PC-9 (cell line): ENCODE measurements around the gene RTN4RL1. TPM values are rescaled to one million over a fixed set of nuclear protein-coding genes. Genes with fewer than 3 reads are reported as not detected.

Experiments
- BruUV-seq: library from RNA; stranded (reverse); fragments of 400-500 nt; replicated peaks from 2 replicates; lab custom pipeline; 2021; lab: Mats Ljungman, UMichigan
- CTCF ChIA-PET: fragments of 300-600 bp; sonication (Branson Sonifier 250); formaldehyde crosslinking; loops from one replicate; lab custom pipeline; 2022; ENCODE audit warnings: antibody characterized with exemption; lab: Charles Lee
- POLR2A ChIA-PET: fragments of 300-600 bp; sonication (Branson Sonifier 250); formaldehyde crosslinking; loops from one replicate; lab custom pipeline; 2022; ENCODE audit warnings: antibody characterized with exemption; ENCODE audit not compliant: unreplicated experiment; lab: Charles Lee
- DNase-seq, 2 experiments: peaks; one replicate each; pipeline versions ENCODE4 v3.0.0 to v3.0.0-alpha.2; 2015 to 2022; ENCODE audit warnings: mixed read lengths in 1 of 2
- H2AFZ ChIP-seq: fragments of 200-600 bp; sonication (generic); 2 replicates; pipeline ENCODE4 v1.8.1; 2017; ENCODE audit warnings: antibody characterized with exemption
- H3F3A ChIP-seq: fragments of 200-600 bp; sonication (generic); 2 replicates; pipeline ENCODE4 v1.8.1; 2017; ENCODE audit warnings: antibody characterized with exemption, mild to moderate bottlenecking, low read depth; ENCODE audit not compliant: insufficient read depth
- H3K27ac ChIP-seq: fragments of 200-600 bp; sonication (generic); 2 replicates; pipeline ENCODE4 v1.6.1; 2016; ENCODE audit warnings: mixed run types
- H3K27me3 ChIP-seq: fragments of 200-600 bp; sonication (generic); 2 replicates; pipeline ENCODE4 v1.6.1; 2016; ENCODE audit warnings: low read depth, mixed run types; ENCODE audit not compliant: insufficient read depth
- H3K36me3 ChIP-seq: fragments of 200-600 bp; sonication (generic); 2 replicates; pipeline ENCODE4 v1.6.1; 2016; ENCODE audit warnings: low read depth, mixed run types
- H3K4me1 ChIP-seq: fragments of 200-600 bp; sonication (generic); replicated peaks from 2 replicates; pipeline ENCODE4 v1.6.1; 2016; ENCODE audit warnings: mixed run types; ENCODE audit not compliant: insufficient read depth
- H3K4me2 ChIP-seq: fragments of 200-600 bp; sonication (generic); 2 replicates; pipeline ENCODE4 v1.6.1; 2017; ENCODE audit warnings: mixed run types
- H3K4me3 ChIP-seq: fragments of 200-600 bp; sonication (generic); 2 replicates; pipeline ENCODE4 v1.6.1; 2016; ENCODE audit warnings: mixed run types
- H3K79me2 ChIP-seq: fragments of 200-600 bp; sonication (generic); 2 replicates; pipeline ENCODE4 v1.6.1; 2017; ENCODE audit warnings: low read depth, mixed run types
- H3K9me2 ChIP-seq: fragments of 200-600 bp; sonication (generic); 2 replicates; pipeline ENCODE4 v1.8.1; 2017; ENCODE audit warnings: mild to moderate bottlenecking; ENCODE audit not compliant: insufficient read depth
- H3K9me3 ChIP-seq: fragments of 200-600 bp; sonication (generic); 2 replicates; pipeline ENCODE4 v1.8.1; 2016; ENCODE audit warnings: low read depth; ENCODE audit not compliant: insufficient read depth
- H4K20me1 ChIP-seq: fragments of 200-600 bp; sonication (generic); 2 replicates; pipeline ENCODE4 v1.8.1; 2017; ENCODE audit not compliant: insufficient read depth
- EZH2 ChIP-seq: fragments of 200-600 bp; sonication (generic); IDR thresholded peaks from 2 replicates; pipeline ENCODE4 v1.8.0; 2017; ENCODE audit warnings: antibody characterized with exemption, low read depth
- intact Hi-C: fragments of 100-400 bp; cut with micrococcal nuclease; formaldehyde crosslinking; loops from one replicate; pipeline ENCODE4 v1.10.0; 2022; ENCODE audit not compliant: unreplicated experiment
- total RNA-seq: library from RNA; stranded (reverse); gene quantifications from 2 replicates; pipeline ENCODE4 v1.2.3, GENCODE V29; 2021
- TF ChIP-seq, protein P1 (sequence below): fragments of 200-600 bp; sonication (generic); conservative IDR thresholded peaks from 2 replicates; pipeline ENCODE4 v1.6.1; 2017; ENCODE audit warnings: mixed run types, antibody characterized with exemption, mild to moderate bottlenecking, moderate library complexity

The RTN4RL1 gene
- total RNA-seq, 1 experiment from 2014 or later, result 0.13 TPM

DNA sequence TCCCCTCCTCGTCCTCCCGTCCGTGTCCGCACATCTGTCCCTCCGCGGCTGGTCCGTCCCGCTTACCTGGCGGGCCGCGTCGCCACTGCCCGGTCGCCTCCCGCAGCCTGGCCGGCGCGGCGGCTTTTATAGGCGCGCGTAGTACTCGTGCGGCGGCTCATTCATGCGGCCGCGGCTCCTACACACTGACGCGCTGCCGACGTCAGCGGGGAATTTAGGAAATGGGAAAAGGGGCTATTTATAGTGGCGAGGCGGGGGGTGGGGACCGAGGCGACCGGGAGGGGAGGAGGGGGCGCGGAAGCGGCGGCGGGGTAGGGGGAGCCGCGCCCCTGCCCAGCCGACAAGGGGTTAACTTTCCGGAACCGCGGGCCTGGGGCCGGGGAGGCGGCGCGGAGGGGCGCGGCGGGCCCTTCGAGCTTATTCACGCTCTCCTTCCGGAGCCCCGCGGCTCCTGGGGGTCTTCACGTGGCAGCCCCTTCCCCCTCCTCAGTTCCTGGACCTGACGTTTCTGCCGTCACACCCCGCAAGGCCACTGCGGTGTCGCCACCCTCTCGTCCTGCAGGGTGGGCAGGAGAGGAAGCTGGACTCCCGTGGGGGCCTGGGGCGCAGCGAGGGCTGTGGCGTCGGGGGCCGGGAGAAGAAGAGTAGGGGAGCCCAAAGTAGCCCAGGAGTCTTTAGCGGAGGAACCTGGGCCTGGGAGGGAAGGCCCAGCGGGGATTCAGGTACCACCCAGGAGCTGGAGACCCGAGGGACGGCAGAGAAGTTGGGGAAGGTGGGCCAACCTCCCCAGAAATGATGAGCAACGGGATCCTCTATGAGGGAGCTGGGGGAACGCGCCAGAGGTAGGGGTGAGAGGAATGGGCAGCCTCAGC lies 26.2 kb upstream of the RTN4RL1 start:
- H3K4me2 ChIP-seq, result peak overlapping the region; percentile 87
- H2AFZ ChIP-seq, result no peak overlapping the region
- peaks cover 12% of the 10 kb centered on the region for H3K27me3 ChIP-seq
- intact Hi-C loops, result loop anchor here (5.0 kb wide), 3 partner anchors 231 to 351 kb away; partner anchors contain the start of gene MNT
- H3F3A ChIP-seq, result peaks cover 14% of the 10 kb centered on the region
- no peak for DNase-seq
- H3K27ac ChIP-seq, result no peak overlapping the region
- H3K9me2 ChIP-seq, result no peaks in the 10 kb centered on the region
- ChIA-PET CTCF (interaction anchor here (0.5 to 0.6 kb wide), 5 partner anchors 23 to 334 kb away, joined by 3 to 11 read pairs (median 4); no protein-coding TSS in a partner anchor), POLR2A (interaction anchor here (0.6 to 0.7 kb wide), 2 partner anchors 253 to 340 kb away, joined by 4 to 7 read pairs; partner anchors contain the start of gene SRR)
- peaks cover 14% of the 10 kb centered on the region for H3K4me1 ChIP-seq
- H3K4me3 ChIP-seq, result peak overlapping the region; percentile 64; the same call in 1 of the 2 replicates
- no peak for TF ChIP-seq EZH2
- TF ChIP-seq, protein P1, sequence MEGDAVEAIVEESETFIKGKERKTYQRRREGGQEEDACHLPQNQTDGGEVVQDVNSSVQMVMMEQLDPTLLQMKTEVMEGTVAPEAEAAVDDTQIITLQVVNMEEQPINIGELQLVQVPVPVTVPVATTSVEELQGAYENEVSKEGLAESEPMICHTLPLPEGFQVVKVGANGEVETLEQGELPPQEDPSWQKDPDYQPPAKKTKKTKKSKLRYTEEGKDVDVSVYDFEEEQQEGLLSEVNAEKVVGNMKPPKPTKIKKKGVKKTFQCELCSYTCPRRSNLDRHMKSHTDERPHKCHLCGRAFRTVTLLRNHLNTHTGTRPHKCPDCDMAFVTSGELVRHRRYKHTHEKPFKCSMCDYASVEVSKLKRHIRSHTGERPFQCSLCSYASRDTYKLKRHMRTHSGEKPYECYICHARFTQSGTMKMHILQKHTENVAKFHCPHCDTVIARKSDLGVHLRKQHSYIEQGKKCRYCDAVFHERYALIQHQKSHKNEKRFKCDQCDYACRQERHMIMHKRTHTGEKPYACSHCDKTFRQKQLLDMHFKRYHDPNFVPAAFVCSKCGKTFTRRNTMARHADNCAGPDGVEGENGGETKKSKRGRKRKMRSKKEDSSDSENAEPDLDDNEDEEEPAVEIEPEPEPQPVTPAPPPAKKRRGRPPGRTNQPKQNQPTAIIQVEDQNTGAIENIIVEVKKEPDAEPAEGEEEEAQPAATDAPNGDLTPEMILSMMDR, result no peak
- no peaks in the 10 kb centered on the region for H3K9me3 ChIP-seq
- H3K36me3 ChIP-seq, result no peaks in the 10 kb centered on the region
- no peaks in the 10 kb centered on the region for H3K79me2 ChIP-seq
- H4K20me1 ChIP-seq, result no peaks in the 10 kb centered on the region
- BruUV-seq, result no TSS peak

DNA sequence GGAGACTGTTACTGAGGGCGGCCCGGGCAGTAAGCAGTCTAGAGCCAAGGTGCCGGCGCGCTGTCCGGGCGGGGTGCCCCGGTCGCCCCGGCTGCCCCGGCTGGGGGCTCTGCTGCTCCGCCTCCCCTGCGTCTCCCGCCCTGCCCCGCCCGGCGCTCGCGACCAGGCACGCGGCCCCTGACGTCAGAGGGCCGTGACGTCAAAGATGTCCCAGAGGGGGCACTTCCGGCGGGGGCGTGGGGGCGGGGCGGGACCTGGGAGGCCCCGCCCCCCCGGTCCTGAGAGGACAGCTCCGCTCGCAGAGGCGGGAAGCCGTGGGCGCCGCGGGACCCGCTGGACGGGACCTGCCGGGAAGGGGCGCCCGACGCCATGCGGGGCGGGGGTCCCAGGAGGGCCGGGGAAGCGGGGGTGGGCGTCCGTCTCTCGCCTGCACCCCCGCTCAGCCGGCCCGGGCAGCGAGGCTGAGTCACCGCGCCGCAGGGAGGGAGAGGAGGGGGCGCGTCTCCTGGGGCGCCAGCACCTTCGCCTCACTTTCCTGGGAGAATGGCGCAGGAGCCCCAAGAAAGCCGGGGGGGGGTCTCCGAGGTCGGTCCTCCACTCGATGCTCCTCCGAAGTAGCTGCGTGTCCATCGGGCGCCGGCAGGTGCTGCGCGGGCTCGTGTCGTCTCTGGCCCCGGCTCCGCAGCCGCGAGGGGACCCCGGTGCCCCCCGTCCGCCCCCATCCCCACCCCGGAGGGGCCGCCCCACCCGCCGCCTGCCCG lies 25.3 kb upstream of the RTN4RL1 start:
- 0 out of 2 replicates have a peak overlapping the region, but pooled peaks have one; percentile 64 for H2AFZ ChIP-seq
- ChIA-PET POLR2A (interaction anchor here (0.6 kb wide), 1 partner anchor 341 kb away, joined by 7 read pairs; no protein-coding TSS in a partner anchor), CTCF (interaction anchor here (0.6 kb wide), 2 partner anchors 198 to 334 kb away, joined by 4 to 11 read pairs; no protein-coding TSS in a partner anchor)
- no peaks in the 10 kb centered on the region for H4K20me1 ChIP-seq
- H3F3A ChIP-seq, result peaks cover 14% of the 10 kb centered on the region
- H3K4me1 ChIP-seq, result peaks cover 14% of the 10 kb centered on the region
- no TSS peak for BruUV-seq
- no peaks in the 10 kb centered on the region for H3K36me3 ChIP-seq
- intact Hi-C loops, result loop anchor here (5.0 kb wide), 3 partner anchors 232 to 352 kb away; partner anchors contain the start of gene MNT
- TF ChIP-seq EZH2, result no peak
- TF ChIP-seq, protein P1, result no peak
- peaks cover 12% of the 10 kb centered on the region for H3K27me3 ChIP-seq
- H3K4me2 ChIP-seq, result peak overlapping the region; percentile 87
- 0 out of 2 replicates have a peak, but pooled peaks cover 3% of the 10 kb centered on the region for H3K79me2 ChIP-seq
- no peaks in the 10 kb centered on the region for H3K9me3 ChIP-seq
- H3K27ac ChIP-seq, result no peak overlapping the region
- no peaks in the 10 kb centered on the region for H3K9me2 ChIP-seq
- peak in 1 of 2 experiments; percentile 55 for DNase-seq
- H3K4me3 ChIP-seq, result peak overlapping the region; percentile 64; the same call in 1 of the 2 replicates
